OCI-M2 (cell line): ENCODE results near the gene PLA2G4C.

ENCODE experiments used
- DNase-seq: peaks from one replicate; lab custom pipeline; 2025; ENCODE audit not compliant: unreplicated experiment; lab: John Stamatoyannopoulos, UW

Gene PLA2G4C

DNA sequence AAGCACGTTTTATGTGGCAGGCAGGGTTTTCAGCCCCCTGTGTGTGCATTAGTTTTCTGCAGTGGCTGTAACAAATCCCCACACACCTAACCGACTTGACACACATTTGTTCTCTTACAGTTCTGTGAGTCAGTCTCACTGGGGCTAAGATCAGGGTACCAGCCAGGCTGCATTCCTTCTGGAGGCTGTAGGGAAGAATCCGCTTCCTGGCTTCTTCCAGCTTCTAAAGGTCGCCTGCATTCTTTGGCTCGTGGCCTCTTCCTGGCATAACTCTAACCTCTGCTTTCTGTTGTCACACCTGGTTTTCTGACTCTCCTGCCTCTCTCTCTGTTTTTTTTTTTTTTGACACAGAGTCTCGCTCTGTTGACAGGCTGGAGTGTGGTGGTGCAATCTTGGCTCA, 109.8 kb downstream of the PLA2G4C start:
- DNase-seq: no peak

DNA sequence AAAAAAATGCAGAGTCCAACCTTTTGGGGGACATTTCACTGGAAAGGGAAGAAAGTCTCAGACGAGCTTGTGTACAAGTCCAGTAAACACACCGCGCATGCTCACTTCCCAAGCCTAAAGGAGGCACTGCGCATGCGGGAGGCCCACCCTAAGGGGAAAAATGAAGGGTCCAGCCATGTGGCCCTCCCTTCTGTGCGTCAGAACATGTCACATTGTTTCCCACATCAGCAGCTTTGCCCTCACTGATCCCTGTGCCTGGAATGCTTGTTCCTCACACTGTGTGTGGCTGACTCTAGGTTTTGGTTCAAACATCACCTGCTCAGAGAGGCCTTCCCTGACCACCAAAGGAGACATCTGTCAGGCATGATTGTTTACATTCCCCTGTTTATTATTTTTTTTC, 111.8 kb downstream of the PLA2G4C start:
- no peak for DNase-seq
